EH (cell line): ENCODE measurements around the gene CTNNA1.
"Not testable (repeated sequence)": the region's sequence is repeated elsewhere in the genome, so short reads cannot be mapped to it uniquely, and the experiment has no call there.

ENCODE experiments used
- DNase-seq: peaks from one replicate; pipeline ENCODE4 v3.0.0-alpha.2; 2015; ENCODE audit warnings: low read depth

Gene CTNNA1

DNA sequence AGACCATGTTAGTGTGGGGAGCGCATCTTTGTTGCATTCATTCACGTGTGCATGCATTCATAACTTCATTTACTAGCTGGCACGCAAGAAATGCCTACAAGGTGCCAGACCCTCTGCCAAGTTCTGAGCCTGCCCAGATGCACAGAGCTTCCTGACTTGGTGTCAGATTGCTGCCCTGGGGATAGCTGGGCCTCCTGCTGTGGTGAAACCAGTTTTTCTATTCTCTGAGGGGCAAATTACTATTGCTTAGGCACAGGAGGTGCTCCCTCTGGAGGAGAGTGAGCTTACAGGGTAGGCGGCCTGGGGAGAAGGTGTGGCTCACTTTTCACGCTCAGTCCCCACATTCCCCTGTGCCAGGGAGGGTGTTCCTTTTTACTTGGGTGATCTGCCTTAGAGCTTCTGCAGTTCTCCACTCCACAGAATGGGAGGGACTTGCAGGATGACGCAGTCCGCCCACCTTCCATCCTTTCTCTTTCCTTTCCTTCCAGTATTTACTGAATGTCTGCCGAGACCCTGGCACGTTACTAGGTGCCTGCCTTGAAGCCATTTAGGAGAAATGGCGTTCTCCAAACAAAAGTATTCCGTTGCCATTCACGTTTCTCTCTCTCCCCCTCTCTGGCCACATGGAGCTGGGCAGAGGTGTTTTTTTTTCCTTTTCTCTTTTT lies 27.9 kb upstream of the CTNNA1 start:
- peak; percentile 73 for DNase-seq

DNA sequence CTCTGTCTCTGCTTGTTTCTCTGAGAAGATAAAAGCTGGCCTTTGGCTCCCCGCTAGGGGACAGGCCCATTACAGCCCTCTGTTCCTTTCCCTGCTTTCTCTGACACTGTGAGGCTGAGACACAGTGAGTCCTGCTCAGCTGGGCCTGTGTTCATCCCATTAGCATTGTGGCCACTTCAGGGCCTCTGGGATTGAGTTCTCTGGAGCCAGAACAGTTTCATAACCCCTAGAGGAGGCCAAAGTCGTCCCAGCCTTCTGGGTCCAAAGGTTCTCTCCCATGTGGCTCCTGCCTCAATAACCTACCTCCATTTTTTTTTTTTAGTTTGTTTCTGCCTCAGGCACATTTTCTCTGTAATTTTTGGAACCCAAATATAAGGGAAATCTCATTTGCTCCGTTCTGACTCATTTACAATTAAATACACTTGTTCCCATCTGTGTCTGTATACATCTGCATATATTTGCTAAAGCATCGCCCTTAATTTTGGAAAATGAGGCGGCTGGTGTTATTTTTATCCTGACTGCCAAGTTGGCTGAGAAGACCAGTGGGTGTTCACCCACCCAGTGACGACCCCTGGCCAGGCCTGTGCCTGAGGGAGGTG lies 27.3 kb upstream of the CTNNA1 start:
- DNase-seq, result peak; percentile 30

DNA sequence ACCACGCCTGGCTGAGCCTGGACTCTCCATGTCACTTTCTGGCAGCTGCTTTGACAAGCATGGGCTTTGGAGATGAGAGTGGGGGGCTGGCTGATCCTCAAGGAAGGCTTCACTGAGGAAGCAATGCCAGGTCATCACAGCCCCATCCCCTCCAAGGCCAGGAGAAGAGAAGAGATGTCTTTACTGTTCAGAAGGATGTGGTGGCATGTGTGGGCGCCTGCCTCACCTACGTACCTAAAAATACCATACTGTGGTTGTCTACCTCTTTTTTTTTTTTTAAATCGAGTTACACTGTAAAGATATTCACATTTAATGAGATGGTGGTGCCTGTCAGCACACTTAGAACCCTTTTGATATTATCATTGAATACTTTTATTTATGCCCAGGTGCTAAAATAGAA lies 26.4 kb upstream of the CTNNA1 start:
- no peak for DNase-seq

DNA sequence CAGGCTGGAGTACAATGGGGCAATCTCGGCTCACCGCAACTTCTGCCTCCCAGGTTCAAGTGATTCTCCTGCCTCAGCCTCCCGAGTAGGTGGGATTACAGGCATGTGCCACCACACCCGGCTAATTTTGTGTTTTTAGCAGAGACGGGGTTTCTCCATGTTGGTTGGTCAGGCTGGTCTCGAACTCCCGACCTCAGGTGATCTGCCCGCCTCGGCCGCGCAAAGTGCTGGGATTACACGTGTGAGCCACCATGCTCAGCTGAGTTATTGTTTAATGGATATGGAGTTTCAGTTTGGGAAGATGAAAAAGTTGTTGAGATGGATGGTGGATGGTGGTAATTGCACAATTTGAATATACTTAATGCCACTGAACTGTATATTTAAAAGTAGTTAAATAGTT lies 22.7 kb upstream of the CTNNA1 start:
- DNase-seq, result not testable (repeated sequence)

DNA sequence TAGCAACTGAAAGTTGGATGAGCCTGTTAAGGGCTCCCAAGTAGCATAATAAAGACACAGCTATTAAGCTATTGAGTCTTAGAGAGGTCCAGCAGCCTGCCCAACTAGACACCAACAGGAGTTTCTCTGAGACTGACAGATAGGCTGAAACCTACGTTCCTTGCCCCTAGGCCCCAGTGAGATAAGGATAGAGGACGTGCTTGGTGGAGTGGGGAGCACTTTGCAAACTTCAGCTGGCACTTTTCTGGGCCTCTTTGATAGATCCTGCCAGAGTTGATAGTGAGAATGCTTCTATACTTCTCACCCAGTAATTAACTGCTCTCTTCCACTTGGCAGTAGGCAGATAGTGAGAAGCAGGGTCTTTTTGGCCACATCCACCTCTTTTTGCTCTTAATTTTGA lies 20.8 kb upstream of the CTNNA1 start:
- no peak for DNase-seq

DNA sequence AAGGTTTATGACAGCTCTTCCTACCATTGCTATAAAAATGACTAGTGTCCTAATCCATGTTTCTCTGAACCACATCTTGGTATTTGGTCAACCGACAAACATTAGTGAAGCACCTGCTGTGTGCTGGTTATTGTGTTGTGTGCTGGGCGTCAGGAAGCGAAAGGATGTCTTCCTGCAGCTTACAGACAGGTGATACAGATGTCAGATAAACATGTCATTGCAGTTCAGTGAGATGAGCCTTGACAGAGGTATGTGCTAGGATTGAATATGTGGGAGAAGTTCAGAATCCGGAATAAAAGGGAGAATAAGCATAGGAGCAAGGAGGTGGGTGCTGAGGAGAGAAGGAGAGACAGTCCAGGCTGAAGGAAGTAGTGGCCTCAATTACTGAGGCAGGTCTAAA lies 20.3 kb upstream of the CTNNA1 start:
- DNase-seq, result no peak

DNA sequence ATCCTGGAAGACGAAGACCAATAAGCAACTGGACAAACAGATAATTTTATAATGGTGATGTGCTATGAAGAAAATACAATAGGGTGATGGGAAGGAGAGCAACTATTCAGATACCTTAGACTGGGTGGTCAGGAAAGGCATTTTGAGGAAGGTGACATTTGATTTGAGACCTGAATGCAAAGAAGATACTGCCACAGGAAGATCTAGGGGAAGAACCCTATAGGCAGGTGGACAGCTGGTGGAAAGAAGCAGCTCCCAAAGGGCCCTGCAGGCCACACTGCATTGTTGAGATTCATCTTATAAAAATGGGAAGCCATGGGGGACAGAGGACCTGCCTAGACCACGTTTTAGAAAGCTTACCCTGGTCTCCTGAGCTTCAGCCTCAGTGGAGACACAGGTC lies 19.7 kb upstream of the CTNNA1 start:
- DNase-seq, result no peak

DNA sequence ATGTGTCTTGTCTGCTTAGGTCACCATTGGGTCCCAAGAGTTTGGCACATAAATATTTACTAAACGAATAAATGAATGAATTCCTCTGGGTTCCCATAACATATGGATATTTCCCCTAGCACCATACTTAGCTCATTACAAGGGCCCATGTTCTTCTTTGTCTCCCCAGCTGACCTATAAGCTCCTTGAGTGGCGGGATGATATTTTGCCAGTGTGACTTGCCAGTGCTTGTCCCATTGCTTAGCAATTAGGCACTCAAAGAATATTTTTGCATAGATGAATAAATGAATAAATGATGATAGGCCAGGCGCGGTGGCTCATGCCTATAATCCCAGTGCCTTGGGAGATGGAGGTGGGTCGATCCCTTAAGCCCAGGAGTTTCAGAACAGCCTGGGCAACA lies 16.9 kb upstream of the CTNNA1 start:
- no peak for DNase-seq

DNA sequence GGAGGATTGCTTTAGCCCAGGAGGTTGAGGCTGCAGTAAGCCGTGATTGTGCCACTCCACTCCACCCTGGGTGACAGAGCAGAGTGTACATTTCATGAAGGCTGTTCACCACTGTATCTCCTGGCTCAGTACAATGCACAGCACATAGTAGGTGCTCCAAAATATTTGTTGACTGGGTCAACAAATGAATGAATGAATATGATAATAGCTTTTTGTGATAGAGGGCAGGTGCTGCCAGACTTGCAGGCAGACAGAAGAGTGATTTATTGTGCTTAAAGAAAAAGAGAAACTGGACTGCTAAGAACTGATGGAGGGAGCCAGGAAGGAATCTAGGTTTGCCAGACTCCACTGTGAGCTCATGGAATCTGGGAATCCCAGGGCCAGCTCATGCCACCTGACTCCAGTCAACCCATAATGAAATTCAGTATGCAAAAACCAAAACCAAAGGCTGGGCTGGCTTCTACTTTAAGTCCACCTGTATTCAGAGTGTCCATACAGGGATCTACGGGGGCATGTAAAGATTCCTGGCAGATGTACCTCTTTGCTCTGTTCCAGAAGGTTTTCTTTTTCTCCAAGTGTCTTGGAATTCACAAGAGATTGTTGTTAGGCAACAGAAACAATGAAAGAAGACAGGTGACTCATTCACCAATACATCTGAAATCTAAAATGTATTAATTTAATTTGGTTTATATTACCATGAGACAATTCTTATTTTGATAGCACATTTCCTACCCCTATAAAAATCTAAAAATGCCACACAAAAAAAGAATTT lies 15.5 kb upstream of the CTNNA1 start:
- no peak for DNase-seq

DNA sequence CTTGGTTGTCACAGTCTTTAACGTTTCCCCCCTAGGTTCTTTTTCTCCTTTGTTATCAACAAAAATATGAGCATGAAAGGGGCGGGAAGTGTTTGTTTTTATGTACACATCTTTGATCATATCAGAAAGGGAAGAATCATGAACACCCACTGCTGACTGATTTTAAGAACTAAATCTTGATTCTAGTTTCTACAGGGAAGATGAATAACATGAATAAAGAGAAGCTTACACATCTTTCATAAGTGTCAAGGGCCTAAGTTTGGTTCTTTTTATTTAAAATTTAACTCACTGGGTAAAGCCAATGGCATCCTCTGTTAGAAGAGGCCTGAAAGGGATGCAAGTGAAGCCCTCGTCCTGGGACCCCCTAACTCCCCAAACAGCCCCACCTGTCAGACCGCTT lies 14.8 kb upstream of the CTNNA1 start:
- DNase-seq, result no peak

DNA sequence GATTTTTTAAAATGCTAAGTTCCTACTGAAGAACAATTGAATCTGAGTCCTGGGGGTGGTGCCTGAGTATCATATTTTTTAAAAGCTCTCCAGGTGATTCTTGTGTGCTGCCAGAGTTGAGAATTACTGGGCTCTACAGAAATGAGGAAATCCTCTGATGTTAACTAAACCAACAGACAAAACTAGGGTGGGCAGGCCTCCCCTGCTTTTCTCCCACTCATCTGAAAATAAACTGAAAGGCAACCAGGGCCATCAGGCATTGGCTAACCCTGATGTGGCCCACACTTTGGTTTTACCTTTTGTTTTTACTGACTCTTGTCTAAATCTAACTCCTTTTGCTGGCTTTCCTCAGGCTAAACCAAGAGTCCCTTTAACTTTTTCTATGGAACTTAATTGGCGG lies 13.3 kb upstream of the CTNNA1 start:
- DNase-seq, result no peak

DNA sequence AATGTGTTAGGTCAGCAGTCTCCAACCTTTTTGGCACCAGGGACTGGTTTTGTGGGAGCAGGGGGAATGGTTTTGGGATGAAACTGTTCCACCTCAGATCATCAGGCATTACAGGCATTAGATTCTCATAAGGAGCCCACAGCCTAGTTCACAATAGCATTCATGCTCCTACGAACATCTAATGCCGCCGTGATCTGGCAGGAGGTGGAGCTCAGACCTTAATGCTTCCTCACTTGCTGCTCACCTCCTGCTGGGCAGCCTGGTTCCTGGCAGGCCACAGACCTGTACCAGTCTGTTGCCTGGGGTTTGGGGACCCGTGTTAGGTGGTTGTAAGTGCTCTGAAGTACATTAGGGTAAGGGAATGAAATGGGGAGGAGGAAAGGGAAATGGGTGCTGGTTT lies 9.7 kb upstream of the CTNNA1 start:
- DNase-seq, result no peak

DNA sequence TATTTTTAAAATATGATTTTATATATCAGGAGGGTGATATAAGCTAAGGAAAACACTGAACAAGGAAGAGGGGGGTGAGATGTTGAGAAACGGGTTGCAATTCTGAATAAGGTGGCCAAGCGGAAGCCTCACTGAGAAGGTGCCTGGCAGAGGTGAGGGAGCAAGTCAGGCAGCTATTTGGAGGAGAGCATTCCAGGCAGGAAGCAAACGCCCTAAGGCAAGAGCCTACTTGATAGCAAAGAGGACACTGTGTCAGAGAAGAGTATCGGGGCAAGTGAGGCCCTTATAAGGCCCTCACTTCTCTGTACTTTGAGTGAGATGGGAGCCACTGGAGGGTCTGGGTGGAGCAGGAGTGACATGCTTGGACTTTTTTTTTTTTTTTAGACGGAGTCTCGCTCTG lies 8.0 kb upstream of the CTNNA1 start:
- no peak for DNase-seq

DNA sequence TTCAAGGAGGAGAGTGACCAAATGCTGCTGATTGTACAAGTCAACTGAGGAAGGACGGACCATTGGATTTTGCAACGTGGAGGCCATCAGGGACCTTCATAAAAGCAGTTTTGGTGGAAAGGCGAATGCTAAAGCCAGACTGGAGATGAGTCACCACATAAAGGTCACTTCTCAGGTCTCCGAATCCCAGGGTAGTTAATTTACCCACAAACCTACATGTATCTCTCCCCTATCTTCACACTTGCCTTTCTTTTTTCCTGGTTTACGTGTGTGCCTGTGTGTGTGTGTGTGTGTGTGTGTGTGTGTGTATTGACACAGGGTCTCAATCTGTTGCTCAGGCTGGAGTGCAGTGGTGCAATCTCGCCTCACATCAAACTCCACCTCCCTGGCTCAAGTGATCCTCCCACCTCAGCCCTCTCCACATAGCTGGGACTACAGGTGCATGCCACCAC lies 4.6 kb upstream of the CTNNA1 start:
- peak; percentile 27 for DNase-seq

DNA sequence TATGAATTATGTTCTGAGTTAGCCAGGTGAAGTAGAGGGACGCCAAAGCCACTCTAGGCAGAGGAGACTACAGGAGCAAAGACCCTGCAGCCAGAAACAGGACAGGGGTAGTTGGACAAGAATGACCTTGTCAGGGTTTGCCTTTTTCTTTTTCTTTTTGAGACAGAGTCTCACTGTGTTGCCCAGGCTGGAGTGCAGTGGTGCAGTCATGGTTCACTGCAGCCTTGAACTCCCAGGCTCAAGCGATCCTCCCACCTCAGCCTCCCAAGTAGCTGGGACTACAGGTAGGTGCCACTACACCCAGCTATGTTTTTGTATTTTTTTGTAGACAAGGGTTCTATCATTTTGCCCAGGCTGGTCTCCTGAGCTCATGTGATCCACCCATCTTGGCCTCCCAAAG lies 1.9 kb upstream of the CTNNA1 start:
- DNase-seq, result not testable (repeated sequence)

DNA sequence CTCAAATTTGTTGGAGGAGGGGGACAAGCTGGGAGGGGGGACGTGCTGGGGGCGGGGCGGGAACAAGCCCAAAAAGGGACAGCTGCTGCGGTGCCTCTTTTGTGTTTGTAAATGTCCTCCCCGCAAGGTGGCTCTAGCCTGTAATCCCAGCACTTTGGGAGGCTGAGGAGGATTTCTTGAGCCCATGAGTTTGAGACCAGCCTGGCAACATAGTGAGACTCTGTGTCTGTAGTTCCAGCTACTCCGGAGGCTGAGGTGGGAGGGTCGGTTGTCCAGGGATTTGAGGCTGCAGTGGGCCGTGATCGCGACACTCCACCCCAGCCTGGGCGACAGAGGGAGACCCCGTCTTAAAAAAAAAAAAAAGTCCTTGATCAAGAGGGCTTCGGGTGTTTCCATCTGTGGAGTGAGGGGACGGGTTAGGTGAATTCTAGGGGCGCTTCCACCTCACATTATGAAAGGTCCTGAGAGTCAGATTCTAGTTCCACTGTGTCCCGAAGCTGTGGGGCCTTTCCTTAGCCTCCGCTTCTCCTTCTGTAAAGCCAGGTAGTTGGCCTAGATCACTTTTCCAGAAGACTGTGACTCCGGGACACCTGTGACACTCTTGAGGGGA lies 779 bp upstream of the CTNNA1 start:
- DNase-seq, result peak; percentile 53

DNA sequence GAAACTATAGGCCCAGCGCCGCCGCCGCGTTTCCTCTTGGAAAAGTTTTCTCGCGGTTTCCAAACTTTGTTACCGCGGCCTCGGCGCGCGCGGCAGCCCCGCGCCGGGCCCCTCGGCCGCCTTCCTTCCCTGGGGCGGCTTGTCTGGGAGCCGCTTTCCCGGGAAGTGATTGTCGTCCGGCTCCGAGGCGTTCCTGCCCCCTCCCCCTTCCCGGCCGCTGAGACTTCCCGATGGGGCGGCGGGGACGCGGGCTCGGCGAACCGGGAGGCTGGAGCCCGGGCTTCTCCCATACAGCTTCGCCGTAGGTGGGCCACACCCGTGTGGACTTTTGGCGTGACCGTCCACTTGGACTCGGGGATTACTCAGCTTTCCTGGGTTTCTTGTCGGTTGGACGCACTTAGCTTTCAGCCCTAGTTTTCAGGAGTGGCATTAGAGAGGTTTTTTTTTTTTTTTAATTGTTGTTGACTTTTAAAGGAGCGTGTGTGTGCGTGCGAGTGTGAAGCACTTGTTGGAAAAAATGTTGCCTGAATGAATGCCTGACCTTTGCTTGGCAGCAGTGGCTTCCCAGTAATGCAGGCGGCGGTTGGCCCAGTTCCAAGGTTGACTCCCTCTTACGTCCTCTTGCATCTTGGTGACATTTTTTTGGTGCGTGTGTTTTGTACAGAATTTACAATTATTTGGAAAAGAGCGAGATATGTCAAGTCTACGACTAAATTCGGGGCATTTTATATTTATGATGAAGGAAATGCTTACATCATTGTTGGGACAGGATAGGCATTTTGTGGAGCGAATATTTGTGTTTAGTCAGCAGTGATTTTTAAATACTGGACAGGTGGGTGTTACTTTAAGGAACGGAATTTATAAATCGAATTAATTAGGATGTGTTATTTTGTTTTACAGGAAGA lies 821 bp downstream of the CTNNA1 start:
- DNase-seq, result peak; percentile 94

DNA sequence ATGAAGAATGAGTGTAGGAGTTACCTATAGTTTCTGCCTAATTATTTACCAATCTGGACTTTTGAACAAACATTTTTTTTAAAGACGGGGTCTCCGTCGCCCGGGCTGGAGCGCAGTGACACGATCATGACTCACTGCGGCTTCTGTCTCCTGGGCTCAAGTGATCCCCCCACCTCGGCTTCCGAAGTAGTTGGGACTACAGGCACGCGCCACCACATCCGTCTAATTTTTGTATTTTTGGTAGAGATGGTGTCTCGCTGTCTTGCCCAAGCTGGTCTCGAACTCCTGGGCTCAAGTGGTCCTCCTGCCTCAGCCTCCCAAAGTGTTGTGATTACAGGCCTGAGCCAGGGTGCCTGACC lies 1.5 kb downstream of the CTNNA1 start:
- no peak for DNase-seq

DNA sequence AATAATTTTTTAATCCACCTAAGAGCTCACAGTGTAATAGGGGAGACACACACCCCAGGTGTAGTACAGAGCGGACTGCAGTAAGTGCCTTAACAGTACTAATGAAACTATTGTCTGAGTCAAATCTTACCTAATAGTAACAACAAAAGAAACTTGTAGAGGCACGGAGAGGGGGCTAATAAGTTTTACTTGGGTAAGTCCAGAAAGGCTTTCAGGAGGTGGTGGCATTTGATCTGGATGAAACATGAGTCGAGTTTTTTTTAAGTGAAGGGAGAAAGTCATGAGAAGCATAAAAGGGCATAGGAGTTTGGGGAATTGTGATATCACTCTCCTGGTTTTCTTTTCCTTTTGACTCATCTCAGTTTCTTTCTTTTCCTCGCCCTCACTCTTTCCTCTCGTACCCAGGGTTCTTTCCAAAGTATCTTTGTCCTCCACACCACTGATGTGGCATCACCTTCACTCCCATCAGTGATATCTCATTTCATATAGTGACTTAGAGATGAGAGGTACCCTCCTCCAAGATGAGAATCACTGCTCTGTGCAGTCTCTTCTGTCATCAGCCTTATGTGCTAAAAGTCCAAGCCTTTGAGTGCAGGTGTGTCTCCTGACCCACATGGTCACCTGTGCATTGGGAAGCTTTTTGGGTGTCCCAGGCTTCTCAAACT lies 2.0 kb downstream of the CTNNA1 start:
- no peak for DNase-seq

DNA sequence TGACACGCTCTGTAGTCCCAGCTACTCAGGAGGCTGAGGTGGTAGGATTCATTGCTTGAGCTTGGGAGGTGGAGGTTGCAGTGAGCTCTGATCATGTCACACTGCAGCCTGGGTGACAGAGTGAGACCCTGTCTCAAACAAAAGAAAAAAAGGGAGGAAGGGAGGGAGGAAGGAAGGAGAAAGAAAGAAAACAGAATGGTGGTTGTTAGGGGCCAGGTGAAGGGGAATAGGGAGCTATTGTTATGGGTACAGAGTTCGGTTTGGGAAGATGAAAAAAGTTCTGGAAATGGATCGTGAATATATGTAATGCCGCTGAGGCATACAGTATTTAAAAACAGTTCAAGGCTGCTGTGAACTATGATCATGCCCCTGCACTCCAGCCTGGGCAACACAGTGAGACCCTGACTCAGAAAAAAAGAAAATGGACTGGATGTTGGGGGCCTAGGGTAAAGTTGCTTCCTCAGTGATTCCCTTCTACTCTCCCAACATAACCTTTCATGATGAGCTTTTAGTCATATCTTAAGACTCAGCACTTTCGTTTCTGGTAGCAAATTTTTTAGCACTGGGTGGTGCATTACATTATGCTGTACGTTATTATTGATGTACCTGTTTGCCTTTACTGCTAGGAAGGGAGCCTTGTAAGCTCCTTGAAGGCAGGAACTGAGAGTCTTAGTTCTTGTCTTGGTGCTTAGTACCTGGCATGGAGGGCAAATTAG lies 4.0 kb downstream of the CTNNA1 start:
- no peak for DNase-seq
